HG03558 (cell line): Measurements from ENCODE around the gene CYP4B1.
"Not testable (repeated sequence)": the region's sequence is repeated elsewhere in the genome, so short reads cannot be mapped to it uniquely, and the experiment has no call there.

ENCODE experiments used
- ATAC-seq: cut with Tn5 transposase; IDR thresholded peaks from one replicate; pipeline ENCODE4 v1.9.1; 2021; ENCODE audit warnings: moderate number of reproducible peaks; ENCODE audit not compliant: unreplicated experiment; ENCODE audit errors: extremely low read depth

Gene CYP4B1

DNA sequence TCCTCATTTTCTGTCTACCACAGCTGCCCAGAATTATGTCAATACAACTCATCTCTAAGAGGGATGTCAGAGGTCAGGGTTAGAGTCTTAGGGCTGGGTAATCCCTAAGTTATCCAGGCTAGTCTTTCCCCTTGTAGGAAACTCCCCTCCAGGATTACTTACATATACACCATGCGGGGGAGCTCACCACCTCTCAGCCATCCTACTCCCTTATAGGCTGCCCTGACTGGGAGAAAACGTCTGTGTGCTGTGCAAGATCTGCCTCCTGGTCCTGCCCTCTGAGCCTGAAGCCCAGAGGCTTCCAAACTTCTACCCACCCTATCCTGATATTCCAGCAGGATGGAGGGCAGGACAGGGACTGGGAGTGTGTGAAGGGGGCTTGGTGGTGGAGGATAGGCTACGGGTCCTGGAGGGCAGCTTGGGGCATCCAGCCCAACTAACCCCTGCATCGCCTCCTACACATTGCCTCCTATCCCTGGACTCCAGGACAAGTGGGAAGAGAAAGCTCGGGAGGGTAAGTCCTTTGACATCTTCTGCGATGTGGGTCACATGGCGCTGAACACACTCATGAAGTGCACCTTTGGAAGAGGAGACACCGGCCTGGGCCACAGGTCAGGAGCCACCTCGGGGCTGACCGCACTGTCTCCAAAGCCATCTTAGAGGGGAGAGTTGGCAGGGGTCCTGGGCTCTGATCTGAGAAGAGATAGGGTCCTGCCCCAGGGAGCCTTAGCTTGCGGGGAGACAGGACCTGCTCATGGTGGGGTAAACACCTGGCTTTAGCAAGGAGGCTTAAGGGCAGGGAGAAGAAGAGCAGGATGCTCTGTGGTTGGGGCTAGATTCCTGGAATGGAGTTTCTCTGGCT lies 14.4 kb downstream of the CYP4B1 start:
- no peak for ATAC-seq

DNA sequence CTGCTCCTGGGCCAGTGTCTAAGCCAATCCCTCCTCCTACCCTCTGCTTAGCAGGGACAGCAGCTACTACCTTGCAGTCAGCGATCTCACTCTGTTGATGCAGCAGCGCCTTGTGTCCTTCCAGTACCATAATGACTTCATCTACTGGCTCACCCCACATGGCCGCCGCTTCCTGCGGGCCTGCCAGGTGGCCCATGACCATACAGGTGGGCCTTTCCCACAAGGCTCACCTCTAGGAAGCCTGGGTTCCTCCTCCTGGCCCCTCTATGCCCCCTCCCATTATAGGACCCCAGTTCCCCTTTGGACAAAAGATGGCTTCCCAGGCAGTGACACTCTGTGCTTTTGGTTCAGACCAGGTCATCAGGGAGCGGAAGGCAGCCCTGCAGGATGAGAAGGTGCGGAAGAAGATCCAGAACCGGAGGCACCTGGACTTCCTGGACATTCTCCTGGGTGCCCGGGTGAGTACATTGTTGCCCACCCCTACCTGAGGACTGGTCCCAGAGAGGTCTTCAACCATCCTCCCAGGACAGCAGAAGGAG lies 15.1 kb downstream of the CYP4B1 start:
- ATAC-seq = no peak

DNA sequence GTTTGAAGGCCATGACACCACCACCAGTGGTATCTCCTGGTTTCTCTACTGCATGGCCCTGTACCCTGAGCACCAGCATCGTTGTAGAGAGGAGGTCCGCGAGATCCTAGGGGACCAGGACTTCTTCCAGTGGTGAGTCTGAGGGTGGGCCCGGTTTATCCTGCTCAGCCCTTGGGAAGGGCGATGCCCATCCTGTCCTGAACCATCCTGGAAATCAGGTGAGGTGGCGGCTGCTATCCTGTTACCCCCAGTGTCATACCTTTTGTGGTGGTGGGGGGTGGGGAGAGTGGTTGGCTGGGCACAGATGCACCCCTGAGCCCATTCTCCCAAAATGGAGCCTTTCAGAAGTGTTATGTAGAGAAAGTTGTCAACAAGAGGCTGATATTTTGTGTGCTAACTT lies 16.3 kb downstream of the CYP4B1 start:
- ATAC-seq = no peak

DNA sequence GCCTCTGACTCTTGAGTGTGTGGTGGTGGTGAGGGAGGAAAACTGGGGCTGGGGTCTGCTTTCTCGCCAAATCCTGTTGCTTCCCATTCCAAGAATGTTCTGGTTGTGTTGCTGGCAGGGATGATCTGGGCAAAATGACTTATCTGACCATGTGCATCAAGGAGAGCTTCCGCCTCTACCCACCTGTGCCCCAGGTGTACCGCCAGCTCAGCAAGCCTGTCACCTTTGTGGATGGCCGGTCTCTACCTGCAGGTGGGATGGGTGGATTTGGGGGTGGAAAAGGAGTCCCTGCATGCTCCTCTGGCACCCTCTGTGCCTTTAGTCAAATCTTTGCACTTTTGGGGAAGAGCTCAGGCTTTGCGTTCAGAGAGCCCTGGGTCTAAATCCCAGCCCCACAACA lies 18.1 kb downstream of the CYP4B1 start:
- ATAC-seq = no peak

DNA sequence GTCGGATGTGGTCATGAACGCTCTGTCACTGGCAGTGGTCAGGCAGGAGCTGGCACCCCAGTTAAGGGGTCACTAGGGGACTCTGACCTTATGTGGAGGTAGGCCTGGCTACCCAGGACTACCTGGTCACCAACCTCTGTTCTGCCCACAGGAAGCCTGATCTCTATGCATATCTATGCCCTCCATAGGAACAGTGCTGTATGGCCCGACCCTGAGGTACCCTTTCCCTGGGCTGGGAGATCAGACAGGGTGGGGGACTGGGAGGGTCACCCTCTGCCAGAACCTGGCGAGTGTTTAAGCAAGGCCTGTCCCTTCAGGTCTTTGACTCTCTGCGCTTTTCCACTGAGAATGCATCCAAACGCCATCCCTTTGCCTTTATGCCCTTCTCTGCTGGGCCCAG lies 19.0 kb downstream of the CYP4B1 start:
- no peak for ATAC-seq

DNA sequence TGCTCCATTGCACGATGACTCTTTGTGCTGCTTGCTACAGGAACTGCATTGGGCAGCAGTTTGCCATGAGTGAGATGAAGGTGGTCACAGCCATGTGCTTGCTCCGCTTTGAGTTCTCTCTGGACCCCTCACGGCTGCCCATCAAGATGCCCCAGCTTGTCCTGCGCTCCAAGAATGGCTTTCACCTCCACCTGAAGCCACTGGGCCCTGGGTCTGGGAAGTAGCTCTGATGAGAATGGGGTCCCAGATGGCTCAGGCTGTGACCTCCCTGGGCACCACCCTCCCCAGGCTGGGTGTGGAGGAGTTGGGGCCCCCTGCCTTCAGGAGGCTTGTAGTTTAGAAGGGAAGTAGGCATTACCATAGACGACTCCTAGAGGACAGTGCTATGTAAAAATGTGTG lies 19.7 kb downstream of the CYP4B1 start:
- no peak for ATAC-seq

DNA sequence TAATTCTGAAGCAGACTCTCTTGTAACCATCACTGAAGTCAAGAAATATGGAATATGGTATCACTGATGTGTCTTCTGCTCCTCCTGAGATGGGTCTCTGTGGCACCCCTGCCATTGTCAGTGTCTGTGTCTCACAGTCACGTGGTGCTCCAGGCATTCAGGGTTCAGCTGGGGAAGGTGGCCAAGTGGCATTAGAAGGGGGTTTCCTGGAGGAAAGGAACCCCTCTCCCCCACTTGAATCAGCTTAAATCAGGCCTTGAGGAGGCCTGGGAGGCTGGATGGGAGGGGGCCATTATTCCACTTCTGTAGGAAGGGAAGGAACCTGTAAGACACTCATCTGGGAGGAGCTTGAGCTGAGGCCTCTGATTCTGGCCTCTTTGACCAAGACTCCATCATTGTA lies 20.5 kb downstream of the CYP4B1 start:
- ATAC-seq = no peak

DNA sequence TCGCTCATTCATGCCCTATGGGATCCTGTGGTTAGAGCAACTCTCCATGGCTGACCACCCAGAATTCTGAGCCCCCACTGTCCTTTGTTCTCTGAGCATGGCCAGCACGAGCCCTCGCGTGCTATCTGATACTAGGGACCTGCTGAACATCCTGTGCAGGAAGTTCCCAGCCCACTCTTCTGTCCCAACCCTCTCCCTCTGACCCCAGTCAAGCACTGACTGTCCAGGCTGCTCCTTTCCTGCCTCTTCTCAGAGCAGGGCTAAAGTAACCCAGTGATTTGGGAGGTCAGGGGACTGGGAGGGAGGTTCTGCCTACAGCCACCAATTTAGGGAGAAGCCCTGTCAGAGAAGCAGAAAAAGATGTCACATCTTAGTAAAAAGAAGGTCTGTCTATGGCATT lies 21.2 kb downstream of the CYP4B1 start:
- no peak for ATAC-seq

DNA sequence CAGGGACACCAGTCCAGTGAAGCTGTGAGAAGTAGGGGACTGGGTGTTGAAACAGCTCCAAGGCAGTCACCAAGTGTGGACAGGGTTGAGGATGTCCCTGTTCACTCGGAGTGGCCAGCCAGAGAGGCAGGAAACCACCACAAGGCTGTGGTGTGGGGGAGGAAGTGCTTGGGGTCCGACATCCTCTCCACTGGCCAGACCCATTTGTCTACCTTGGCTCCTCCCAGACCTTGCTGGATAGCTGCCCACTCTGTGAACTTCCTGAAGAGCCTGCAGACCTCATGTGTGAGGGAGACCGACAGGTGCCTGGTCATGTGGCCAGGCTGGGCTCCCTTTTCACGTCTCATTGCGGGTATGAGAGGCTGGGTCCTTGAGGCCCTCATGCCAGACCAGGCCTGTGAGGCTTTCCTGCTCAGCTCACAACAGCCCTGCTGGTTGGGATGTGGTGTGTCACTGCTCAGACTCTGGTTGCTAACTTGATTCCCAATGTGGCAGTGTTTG lies 21.8 kb downstream of the CYP4B1 start:
- ATAC-seq = no peak

DNA sequence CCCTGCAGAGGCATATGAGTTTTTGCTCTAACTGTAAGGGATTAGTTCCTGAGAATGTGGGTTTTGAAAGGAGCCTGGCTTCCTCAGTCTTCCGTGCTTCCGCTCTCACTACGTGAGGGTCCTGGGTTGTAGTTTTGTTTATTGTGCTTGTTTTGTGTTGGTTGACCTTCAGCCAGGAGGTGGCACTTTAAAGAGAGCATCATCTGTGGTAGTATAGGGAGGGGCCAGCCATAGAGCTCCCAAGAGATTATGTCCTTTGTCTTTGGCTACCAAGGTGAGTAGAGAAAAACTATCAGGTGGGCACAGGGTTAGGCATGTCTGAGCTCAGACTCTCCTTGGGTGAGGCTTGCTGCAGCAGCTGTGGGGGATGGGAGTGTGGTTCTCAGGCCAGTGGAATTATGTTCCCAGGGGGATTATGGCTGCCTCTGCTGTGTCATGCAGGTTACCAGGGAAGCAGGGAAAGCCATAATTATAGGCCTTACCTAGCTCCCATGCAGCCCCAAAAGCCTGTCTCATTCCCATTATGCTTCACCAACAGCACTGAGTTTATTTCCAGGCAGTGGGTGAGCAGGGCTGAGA lies 23.5 kb downstream of the CYP4B1 start:
- no peak for ATAC-seq

DNA sequence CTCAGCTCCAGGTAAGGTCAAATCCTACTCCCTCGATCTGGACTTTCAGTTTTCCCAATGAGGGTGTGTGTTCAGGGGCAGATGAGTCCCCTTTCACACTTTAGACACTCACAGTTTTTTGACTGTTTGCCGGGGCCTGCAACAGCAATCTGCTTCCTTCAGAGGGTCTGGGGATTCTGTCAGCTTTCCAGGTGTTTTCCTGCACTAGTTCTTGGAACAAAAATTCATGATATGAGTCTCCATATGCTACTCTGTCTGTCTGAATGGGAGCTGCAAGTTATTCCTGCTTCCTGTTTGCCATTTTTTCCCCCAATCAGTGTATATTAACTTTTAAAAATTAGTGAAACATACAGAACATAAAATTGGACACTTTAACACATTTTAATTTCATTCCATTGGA lies 24.3 kb downstream of the CYP4B1 start:
- no peak for ATAC-seq

DNA sequence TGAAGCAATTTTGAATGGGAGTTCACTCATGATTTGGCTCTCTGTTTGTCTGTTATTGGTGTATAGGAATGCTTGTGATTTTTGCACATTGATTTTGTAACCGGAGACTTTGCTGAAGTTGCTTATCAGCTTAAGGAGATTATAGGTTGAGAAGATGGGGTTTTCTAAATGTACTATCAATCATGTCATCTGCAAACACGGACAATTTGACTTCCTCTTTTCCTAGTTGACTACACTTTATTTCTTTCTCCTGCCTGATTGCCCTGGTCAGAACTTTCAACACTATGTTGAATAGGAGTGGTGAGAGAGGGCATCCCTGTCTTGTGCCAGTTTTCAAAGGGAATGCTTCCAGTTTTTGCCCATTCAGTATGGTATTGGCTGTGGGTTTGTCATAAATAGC lies 28.0 kb downstream of the CYP4B1 start:
- ATAC-seq = not testable (repeated sequence)

DNA sequence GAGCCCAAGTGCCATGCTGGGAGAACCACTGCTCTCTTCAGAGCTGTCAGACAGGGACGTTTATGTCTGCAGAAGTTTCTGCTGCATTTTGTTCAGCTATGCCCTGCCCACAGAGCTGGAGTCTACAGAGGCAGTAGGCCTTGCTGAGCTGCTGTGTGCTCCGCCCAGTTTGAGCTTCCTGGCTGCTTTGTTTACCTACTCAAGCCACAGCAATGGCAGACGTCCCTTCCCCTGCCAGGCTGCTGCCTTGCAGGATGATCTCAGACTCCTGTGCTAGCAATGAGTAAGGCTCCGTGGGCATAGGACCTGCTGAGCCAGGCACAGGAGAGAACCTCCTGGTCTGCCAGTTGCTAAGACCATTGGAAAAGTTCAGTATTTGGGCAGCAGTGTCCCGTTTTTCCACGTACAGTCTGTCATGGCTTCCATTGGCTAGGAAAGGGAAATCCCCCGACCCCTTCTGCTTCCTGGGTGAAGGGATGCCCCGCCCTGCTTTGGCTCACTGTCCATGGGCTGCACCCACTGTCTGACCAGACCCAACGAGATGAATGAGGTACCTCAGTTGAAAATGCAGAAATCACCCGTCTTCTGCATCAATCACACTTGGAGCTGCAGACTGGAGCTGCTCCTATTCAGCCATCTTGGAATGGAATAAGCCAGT lies 31.9 kb downstream of the CYP4B1 start:
- ATAC-seq = no peak

DNA sequence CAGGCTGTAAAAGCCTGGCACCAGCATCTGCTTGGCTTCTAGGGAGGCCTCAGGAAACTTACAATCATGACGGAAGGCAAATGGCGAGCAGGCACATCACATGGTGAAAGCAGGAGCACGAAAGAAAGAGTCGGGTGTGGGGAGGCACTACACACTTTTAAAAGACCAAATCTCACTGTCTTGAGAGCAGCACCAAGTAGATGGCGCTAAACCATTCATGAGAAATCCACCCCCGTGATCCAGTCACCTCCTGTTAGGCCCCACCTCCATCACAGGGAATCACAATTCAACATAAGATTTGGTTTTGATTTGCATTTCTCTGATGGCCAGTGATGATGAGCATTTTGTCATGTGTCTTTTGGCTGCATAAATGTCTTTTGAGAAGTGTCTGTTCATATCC lies 36.6 kb downstream of the CYP4B1 start:
- ATAC-seq = not testable (repeated sequence)

DNA sequence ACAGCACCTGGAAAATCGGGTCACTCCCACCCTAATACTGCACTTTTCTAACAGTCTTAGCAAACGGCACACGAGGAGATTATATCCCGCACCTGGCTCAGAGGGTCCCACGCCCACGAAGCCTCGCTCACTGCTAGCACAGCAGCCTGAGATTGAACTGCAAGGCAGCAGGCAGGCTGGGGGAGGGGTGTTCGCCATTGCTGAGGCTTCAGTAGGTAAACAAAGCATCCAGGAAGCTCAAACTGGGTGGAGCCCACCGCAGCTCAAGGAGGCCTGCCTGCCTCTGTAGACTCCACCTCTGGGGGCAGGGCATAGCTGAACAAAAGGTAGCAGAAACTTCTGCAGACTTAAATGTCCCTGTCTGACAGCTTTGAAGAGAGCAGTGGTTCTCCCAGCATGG lies 47.5 kb downstream of the CYP4B1 start:
- not testable (repeated sequence) for ATAC-seq

DNA sequence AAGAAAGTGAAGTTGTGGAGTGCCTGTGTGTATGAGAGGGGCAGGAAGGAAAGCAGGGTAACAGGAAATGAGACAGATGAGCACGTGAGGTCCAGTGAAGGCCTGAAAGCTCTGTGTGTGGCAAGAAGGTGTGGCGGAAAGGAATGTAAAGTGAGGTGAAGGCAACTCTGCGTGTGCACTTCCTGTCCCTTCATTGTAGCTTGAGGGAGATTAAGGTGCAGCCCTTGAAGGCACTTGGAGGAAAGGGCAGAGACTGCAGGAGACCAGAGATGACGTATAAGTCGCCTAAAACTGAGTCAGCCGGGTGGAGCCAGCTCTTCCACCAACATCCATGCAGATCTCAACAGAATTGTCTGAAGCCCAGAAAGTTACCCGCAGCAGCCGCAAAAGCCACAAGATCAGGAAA lies 58.8 kb downstream of the CYP4B1 start:
- ATAC-seq = not testable (repeated sequence)

DNA sequence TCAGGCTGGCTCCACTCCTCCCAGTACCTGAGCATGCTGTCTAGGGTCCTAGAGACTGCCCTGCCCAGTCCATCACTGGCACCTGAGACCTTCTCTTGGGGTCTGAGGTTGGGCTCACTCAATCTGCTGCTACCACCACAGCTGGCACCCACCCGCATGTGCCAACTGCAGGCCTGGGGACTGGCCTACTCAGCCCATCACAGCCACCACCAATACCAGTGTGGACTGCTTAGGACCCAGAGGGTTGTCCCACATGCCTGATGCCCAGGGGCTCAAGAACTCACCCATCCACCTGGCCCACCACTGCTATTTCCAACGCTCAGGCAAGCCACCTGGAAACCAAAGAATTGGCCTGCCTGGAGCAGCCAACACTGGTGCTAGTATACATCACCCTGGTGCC lies 63.5 kb downstream of the CYP4B1 start:
- ATAC-seq = no peak
